Measurements from ENCODE around the gene KRTAP17-1.

KRTAP17-1 gene

DNA sequence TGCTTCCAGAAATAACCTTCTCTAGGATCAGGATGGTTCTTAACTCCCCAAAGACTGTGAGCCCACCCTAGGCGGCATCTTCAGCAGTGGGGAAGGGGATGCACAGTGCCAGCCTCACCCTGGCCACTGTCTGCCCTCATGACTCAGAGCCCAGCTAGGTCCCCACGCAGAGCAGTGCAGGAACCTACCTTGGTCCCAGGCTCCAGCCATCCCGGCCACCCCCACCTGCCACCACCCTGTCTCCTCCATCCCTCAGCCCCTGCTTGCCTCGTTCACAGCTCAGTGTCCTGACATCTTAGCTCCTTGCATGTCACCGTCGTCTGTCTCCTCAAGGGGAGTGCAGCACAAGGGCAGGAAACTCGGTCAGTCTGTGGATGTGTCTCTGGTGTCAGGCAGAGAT lies 16.1 kb upstream of the KRTAP17-1 start:
- Histone ChIP-seq H3K27ac (ENCODE audit: low read length, poor library complexity, severe bottlenecking) (no peak overlapping the region), H3K9ac (ENCODE audit: low read length) (no peak overlapping the region)
- WGBS: 84% methylated on average over 7 of the region's 7 CpGs

GRCh38 chr17:41329279-41329948 lies 13.9 kb upstream of the KRTAP17-1 start:
- WGBS: 54% methylated on average over 11 of the region's 13 CpGs
- H3K4me1 ChIP-seq (ENCODE audit: control insufficient read depth, insufficient read depth, low read depth, low read length): peaks cover 12% of the 10 kb centered on the region

More for the DNA sequence above, 16.1 kb upstream of the KRTAP17-1 start:
- Histone ChIP-seq H3K4me1 (ENCODE audit: control insufficient read depth, insufficient read depth, low read depth, low read length) (peaks cover 17% of the 10 kb centered on the region), H3K14ac (ENCODE audit: low read length in 2 of 2) (no peak overlapping the region), H2BK120ac (ENCODE audit: low read depth, low read length) (no peak overlapping the region), H3K18ac (ENCODE audit: low read depth in 1 of 2, low read length in 2 of 2) (no peak overlapping the region), H2AK5ac (ENCODE audit: low read length, severe bottlenecking) (no peak overlapping the region), H3K4me2 (ENCODE audit: low read length, poor library complexity, severe bottlenecking) (no peak overlapping the region), H3K23ac (ENCODE audit: low read length in 2 of 2) (no peak overlapping the region), H3K79me1 (replicated peaks; ENCODE audit: low read length, poor library complexity, severe bottlenecking) (no peaks in the 10 kb centered on the region), H3K4me3 (ENCODE audit: insufficient read depth in 1 of 2, low read depth in 1 of 2, low read length in 2 of 2) (no peak overlapping the region), H3K36me3 (ENCODE audit: control insufficient read depth in 1 of 2, insufficient read depth in 2 of 2, low read depth in 1 of 2, low read length in 2 of 2) (no peaks in the 10 kb centered on the region), H3K9me3 (ENCODE audit: control insufficient read depth, low read length) (no peaks in the 10 kb centered on the region), H2AFZ (ENCODE audit: low read depth, low read length) (no peak overlapping the region), H2BK15ac (ENCODE audit: low read depth, poor library complexity, severe bottlenecking) (no peak overlapping the region), H4K91ac (ENCODE audit: low read length) (no peak overlapping the region), H2BK5ac (ENCODE audit: low read depth, low read length, poor library complexity, severe bottlenecking) (no peak overlapping the region), H4K8ac (ENCODE audit: low read length) (no peak overlapping the region), H2BK12ac (ENCODE audit: low read length in 2 of 2) (no peak overlapping the region), H3K27me3 (ENCODE audit: control insufficient read depth in 1 of 2, insufficient read depth in 1 of 2, low read length in 2 of 2) (peaks cover 0 to 29% of the 10 kb centered on the region in 2 experiments), H3K4ac (ENCODE audit: low read depth in 1 of 2, low read length in 2 of 2) (no peak overlapping the region)
- no peak for DNase-seq

GRCh38 chr17:41328207-41328606 lies 12.7 kb upstream of the KRTAP17-1 start:
- H3K9ac ChIP-seq (ENCODE audit: low read length): no peak overlapping the region
- H3K27me3 ChIP-seq (ENCODE audit: control insufficient read depth in 1 of 2, insufficient read depth in 1 of 2, low read length in 2 of 2): peaks cover 0 to 10% of the 10 kb centered on the region in 2 experiments
- DNase-seq: no peak
- H3K14ac ChIP-seq (ENCODE audit: low read length in 2 of 2): no peak overlapping the region
- H2BK120ac ChIP-seq (ENCODE audit: low read depth, low read length): no peak overlapping the region
- no peak overlapping the region for H3K4me2 ChIP-seq (ENCODE audit: low read length, poor library complexity, severe bottlenecking)
- H2AK5ac ChIP-seq (ENCODE audit: low read length, severe bottlenecking): peak overlapping the region; percentile 23
- no peaks in the 10 kb centered on the region for H3K79me1 ChIP-seq (replicated peaks; ENCODE audit: low read length, poor library complexity, severe bottlenecking)
- H3K4me3 ChIP-seq (ENCODE audit: insufficient read depth in 1 of 2, low read depth in 1 of 2, low read length in 2 of 2): no peak overlapping the region
- 96% methylated on average over 7 of the region's 7 CpGs for WGBS
- no peak overlapping the region for H3K27ac ChIP-seq (ENCODE audit: low read length, poor library complexity, severe bottlenecking)
- H3K36me3 ChIP-seq (ENCODE audit: control insufficient read depth in 1 of 2, insufficient read depth in 2 of 2, low read depth in 1 of 2, low read length in 2 of 2): no peaks in the 10 kb centered on the region
- H2BK15ac ChIP-seq (ENCODE audit: low read depth, poor library complexity, severe bottlenecking): no peak overlapping the region
- no peak overlapping the region for H3K4ac ChIP-seq (ENCODE audit: low read depth in 1 of 2, low read length in 2 of 2)
- no peaks in the 10 kb centered on the region for H3K9me3 ChIP-seq (ENCODE audit: control insufficient read depth, low read length)
- H4K91ac ChIP-seq (ENCODE audit: low read length): no peak overlapping the region
- no peak overlapping the region for H3K23ac ChIP-seq (ENCODE audit: low read length in 2 of 2)
- H2BK5ac ChIP-seq (ENCODE audit: low read depth, low read length, poor library complexity, severe bottlenecking): no peak overlapping the region
- peaks cover 12% of the 10 kb centered on the region for H3K4me1 ChIP-seq (ENCODE audit: control insufficient read depth, insufficient read depth, low read depth, low read length)
- no peak overlapping the region for H2BK12ac ChIP-seq (ENCODE audit: low read length in 2 of 2)
- no peak overlapping the region for H4K8ac ChIP-seq (ENCODE audit: low read length)
- H3K18ac ChIP-seq (ENCODE audit: low read depth in 1 of 2, low read length in 2 of 2): no peak overlapping the region
- H2AFZ ChIP-seq (ENCODE audit: low read depth, low read length): no peak overlapping the region

More at GRCh38 chr17:41329279-41329948, 13.9 kb upstream of the KRTAP17-1 start:
- Histone ChIP-seq H2AFZ (ENCODE audit: low read depth, low read length) (no peak overlapping the region), H4K91ac (ENCODE audit: low read length) (no peak overlapping the region), H4K8ac (ENCODE audit: low read length) (no peak overlapping the region), H3K14ac (ENCODE audit: low read length in 2 of 2) (no peak overlapping the region), H2BK15ac (ENCODE audit: low read depth, poor library complexity, severe bottlenecking) (no peak overlapping the region), H2BK120ac (ENCODE audit: low read depth, low read length) (no peak overlapping the region), H3K9me3 (ENCODE audit: control insufficient read depth, low read length) (no peaks in the 10 kb centered on the region), H3K23ac (ENCODE audit: low read length in 2 of 2) (no peak overlapping the region), H3K27ac (ENCODE audit: low read length, poor library complexity, severe bottlenecking) (no peak overlapping the region), H3K36me3 (ENCODE audit: control insufficient read depth in 1 of 2, insufficient read depth in 2 of 2, low read depth in 1 of 2, low read length in 2 of 2) (no peaks in the 10 kb centered on the region), H2AK5ac (ENCODE audit: low read length, severe bottlenecking) (peak overlapping the region; percentile 1), H2BK5ac (ENCODE audit: low read depth, low read length, poor library complexity, severe bottlenecking) (no peak overlapping the region), H3K9ac (ENCODE audit: low read length) (no peak overlapping the region), H3K27me3 (ENCODE audit: control insufficient read depth in 1 of 2, insufficient read depth in 1 of 2, low read length in 2 of 2) (peaks cover 0 to 14% of the 10 kb centered on the region in 2 experiments), H3K4me2 (ENCODE audit: low read length, poor library complexity, severe bottlenecking) (no peak overlapping the region), H2BK12ac (ENCODE audit: low read length in 2 of 2) (no peak overlapping the region), H3K18ac (ENCODE audit: low read depth in 1 of 2, low read length in 2 of 2) (no peak overlapping the region), H3K4me3 (ENCODE audit: insufficient read depth in 1 of 2, low read depth in 1 of 2, low read length in 2 of 2) (no peak overlapping the region), H3K79me1 (replicated peaks; ENCODE audit: low read length, poor library complexity, severe bottlenecking) (no peaks in the 10 kb centered on the region), H3K4ac (ENCODE audit: low read depth in 1 of 2, low read length in 2 of 2) (no peak overlapping the region)
- peak; percentile 51 for DNase-seq

DNA sequence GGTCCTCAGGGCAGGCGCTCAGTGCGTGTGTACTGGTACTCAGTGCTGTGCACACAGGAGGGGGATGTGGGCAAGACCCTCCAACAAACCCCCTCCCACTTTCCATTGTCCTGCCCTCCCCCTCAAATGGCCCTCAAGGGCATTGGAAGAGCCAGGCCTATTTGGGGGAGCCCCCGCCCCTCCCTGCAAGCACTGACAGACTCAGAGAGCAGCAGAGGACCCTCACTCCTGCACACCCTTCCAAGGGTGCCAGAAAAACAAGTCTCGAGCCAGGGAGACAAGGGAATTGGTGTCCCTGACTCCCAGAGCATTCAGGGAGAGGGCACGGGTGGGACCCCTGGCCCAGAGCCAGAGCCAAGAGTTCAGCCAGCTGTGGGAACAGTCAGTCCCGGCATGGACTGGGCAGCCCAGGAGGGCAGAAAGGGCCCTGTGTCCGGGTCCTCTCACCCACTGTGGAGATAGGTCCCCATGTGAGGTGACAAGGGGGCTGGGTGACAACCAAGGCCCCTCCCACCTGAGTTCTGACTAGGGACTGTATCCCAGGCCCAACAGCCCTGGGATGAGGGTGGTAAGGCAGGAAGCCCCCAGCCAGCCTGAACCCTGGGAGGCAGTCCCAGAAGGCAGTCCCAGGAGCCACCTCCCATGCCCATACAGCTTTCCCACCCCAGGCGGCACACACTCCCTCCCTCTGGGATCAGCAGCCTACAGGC lies 12.1 kb upstream of the KRTAP17-1 start:
- no peak overlapping the region for H4K91ac ChIP-seq (ENCODE audit: low read length)
- H4K8ac ChIP-seq (ENCODE audit: low read length): no peak overlapping the region
- 91% methylated on average over 8 of the region's 8 CpGs for WGBS
- no peak overlapping the region for H3K4me3 ChIP-seq (ENCODE audit: insufficient read depth in 1 of 2, low read depth in 1 of 2, low read length in 2 of 2)
- H3K23ac ChIP-seq (ENCODE audit: low read length in 2 of 2): no peak overlapping the region
- H3K9ac ChIP-seq (ENCODE audit: low read length): no peak overlapping the region
- H3K4ac ChIP-seq (ENCODE audit: low read depth in 1 of 2, low read length in 2 of 2): no peak overlapping the region
- peaks cover 16% of the 10 kb centered on the region for H3K4me1 ChIP-seq (ENCODE audit: control insufficient read depth, insufficient read depth, low read depth, low read length)
- no peaks in the 10 kb centered on the region for H3K79me1 ChIP-seq (replicated peaks; ENCODE audit: low read length, poor library complexity, severe bottlenecking)
- H3K9me3 ChIP-seq (ENCODE audit: control insufficient read depth, low read length): no peaks in the 10 kb centered on the region
- H3K36me3 ChIP-seq (ENCODE audit: control insufficient read depth in 1 of 2, insufficient read depth in 2 of 2, low read depth in 1 of 2, low read length in 2 of 2): no peaks in the 10 kb centered on the region
- H3K27me3 ChIP-seq (ENCODE audit: control insufficient read depth in 1 of 2, insufficient read depth in 1 of 2, low read length in 2 of 2): peaks cover 0 to 7% of the 10 kb centered on the region in 2 experiments
- no peak overlapping the region for H2BK15ac ChIP-seq (ENCODE audit: low read depth, poor library complexity, severe bottlenecking)
- no peak overlapping the region for H2BK12ac ChIP-seq (ENCODE audit: low read length in 2 of 2)
- H2BK120ac ChIP-seq (ENCODE audit: low read depth, low read length): no peak overlapping the region
- H3K18ac ChIP-seq (ENCODE audit: low read depth in 1 of 2, low read length in 2 of 2): no peak overlapping the region
- H2BK5ac ChIP-seq (ENCODE audit: low read depth, low read length, poor library complexity, severe bottlenecking): no peak overlapping the region
- no peak overlapping the region for H3K27ac ChIP-seq (ENCODE audit: low read length, poor library complexity, severe bottlenecking)
- no peak overlapping the region for H2AFZ ChIP-seq (ENCODE audit: low read depth, low read length)
- DNase-seq: no peak
- H2AK5ac ChIP-seq (ENCODE audit: low read length, severe bottlenecking): peak overlapping the region; percentile 33
- H3K4me2 ChIP-seq (ENCODE audit: low read length, poor library complexity, severe bottlenecking): no peak overlapping the region
- H3K14ac ChIP-seq (ENCODE audit: low read length in 2 of 2): peak overlapping the region in 1 of 2 experiments; percentile 18

Data from mesenchymal stem cell (in vitro differentiated cells and primary cell).